Testis (tissue), 2 donors: ENCODE measurements around the gene NBEA.

Experiments used
- POLR2A ChIP-seq: fragments of 450-650 bp; IDR thresholded peaks from one replicate; pipeline ENCODE4 v1.6.1; 2017; ENCODE audit warnings: antibody characterized with exemption, mild to moderate bottlenecking, moderate library complexity
- TF ChIP-seq, protein P1 (sequence below), 3 experiments: fragments of 450-650 bp in 2 of 3; fragments of 200-600 bp in 1 of 3; sonication (generic) in 1 of 3; IDR thresholded peaks; one replicate each; pipeline ENCODE4 v1.5.1; 2016 to 2019; ENCODE audit warnings: antibody characterized with exemption in 3 of 3, mild to moderate bottlenecking in 2 of 3, moderate library complexity in 1 of 3

- TF ChIP-seq, protein P1, sequence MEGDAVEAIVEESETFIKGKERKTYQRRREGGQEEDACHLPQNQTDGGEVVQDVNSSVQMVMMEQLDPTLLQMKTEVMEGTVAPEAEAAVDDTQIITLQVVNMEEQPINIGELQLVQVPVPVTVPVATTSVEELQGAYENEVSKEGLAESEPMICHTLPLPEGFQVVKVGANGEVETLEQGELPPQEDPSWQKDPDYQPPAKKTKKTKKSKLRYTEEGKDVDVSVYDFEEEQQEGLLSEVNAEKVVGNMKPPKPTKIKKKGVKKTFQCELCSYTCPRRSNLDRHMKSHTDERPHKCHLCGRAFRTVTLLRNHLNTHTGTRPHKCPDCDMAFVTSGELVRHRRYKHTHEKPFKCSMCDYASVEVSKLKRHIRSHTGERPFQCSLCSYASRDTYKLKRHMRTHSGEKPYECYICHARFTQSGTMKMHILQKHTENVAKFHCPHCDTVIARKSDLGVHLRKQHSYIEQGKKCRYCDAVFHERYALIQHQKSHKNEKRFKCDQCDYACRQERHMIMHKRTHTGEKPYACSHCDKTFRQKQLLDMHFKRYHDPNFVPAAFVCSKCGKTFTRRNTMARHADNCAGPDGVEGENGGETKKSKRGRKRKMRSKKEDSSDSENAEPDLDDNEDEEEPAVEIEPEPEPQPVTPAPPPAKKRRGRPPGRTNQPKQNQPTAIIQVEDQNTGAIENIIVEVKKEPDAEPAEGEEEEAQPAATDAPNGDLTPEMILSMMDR (IDR thresholded peaks at IDR 0.05) = no peak
- TF ChIP-seq POLR2A = no peak
Observed at GRCh38 chr13:35093356-35093755, 151.3 kb downstream of the NBEA start.
